ENCODE measurements around the gene MMP27.

- peak; percentile 88 for TF ChIP-seq CTCF (IDR thresholded peaks at IDR 0.05)
- TF ChIP-seq RXRA (IDR thresholded peaks at IDR 0.05; ENCODE audit: borderline replicate concordance, low read depth), result no peak
- TF ChIP-seq RAD21 (IDR thresholded peaks at IDR 0.05; ENCODE audit: low read length), result peak; percentile 80
- no peak for TF ChIP-seq RFX5 (IDR thresholded peaks at IDR 0.05; ENCODE audit: low read length)
- no peak for TF ChIP-seq ZBTB33 (IDR thresholded peaks at IDR 0.05; ENCODE audit: borderline replicate concordance, low read depth)
- TF ChIP-seq REST (IDR thresholded peaks at IDR 0.05; ENCODE audit: low read depth, low read length), result no peak
Measured at GRCh38 chr11:102666331-102666957, 39.1 kb downstream of the MMP27 start.

All from SK-N-SH (cell line).